Thoracic aorta (tissue), 2 donors: ENCODE measurements around the gene SARDH. TPM values are rescaled to one million over a fixed set of nuclear protein-coding genes. Genes with fewer than 3 reads are reported as not detected.

ENCODE experiments used
- ATAC-seq: fragments of 150-250 bp; one replicate; pipeline ENCODE4 v1.8.0; 2017; ENCODE audit warnings: low read depth; ENCODE audit not compliant: insufficient number of reproducible peaks, low FRiP score
- DNase-seq: peaks from one replicate; pipeline ENCODE4 v3.0.0-alpha.2; 2020; ENCODE audit warnings: low spot score
- H3K27ac ChIP-seq, 2 donors: fragments of 200-600 bp; sonication (generic); 1 replicate in 1 of 2; 2 replicates in 1 of 2; pipeline ENCODE4 v1.5.1; 2016; ENCODE audit warnings: mild to moderate bottlenecking in 2 of 2, moderate library complexity in 2 of 2
- H3K27me3 ChIP-seq: fragments of 200-600 bp; sonication (generic); replicated peaks from 2 replicates; pipeline ENCODE4 v1.6.0; 2016; ENCODE audit warnings: mild to moderate bottlenecking; ENCODE audit not compliant: insufficient read depth
- H3K36me3 ChIP-seq: fragments of 200-600 bp; sonication (generic); one replicate; pipeline ENCODE4 v1.5.1; 2016
- H3K4me1 ChIP-seq, 2 donors: fragments of 200-600 bp; sonication (generic); 1 replicate in 1 of 2; 2 replicates in 1 of 2; pipeline versions ENCODE4 v1.5.1 to v1.6.0; 2016; ENCODE audit warnings: low read depth in 2 of 2, mild to moderate bottlenecking in 1 of 2; ENCODE audit not compliant: control insufficient read depth in 1 of 2
- H3K4me3 ChIP-seq: fragments of 200-600 bp; sonication (generic); 2 replicates; pipeline ENCODE4 v1.5.1; 2016; ENCODE audit warnings: mild to moderate bottlenecking
- H3K9me3 ChIP-seq: fragments of 200-600 bp; sonication (generic); 2 replicates; pipeline ENCODE4 v1.5.1; 2016
- total RNA-seq, 2 donors: library from RNA; depleted of rRNA; stranded (reverse); fragments of >200 nt; gene quantifications; one replicate each; pipeline versions ENCODE4 v1.1.0 to v1.2.3, GENCODE V29; 2016
- TF ChIP-seq, protein P1 (sequence below): fragments of 200-600 bp; sonication (generic); IDR thresholded peaks from one replicate; pipeline ENCODE4 v1.5.1; 2019; ENCODE audit warnings: antibody characterized with exemption

Gene SARDH
- total RNA-seq, 2 donors from 2014 or later, result 1.8 to 4.3 TPM

DNA sequence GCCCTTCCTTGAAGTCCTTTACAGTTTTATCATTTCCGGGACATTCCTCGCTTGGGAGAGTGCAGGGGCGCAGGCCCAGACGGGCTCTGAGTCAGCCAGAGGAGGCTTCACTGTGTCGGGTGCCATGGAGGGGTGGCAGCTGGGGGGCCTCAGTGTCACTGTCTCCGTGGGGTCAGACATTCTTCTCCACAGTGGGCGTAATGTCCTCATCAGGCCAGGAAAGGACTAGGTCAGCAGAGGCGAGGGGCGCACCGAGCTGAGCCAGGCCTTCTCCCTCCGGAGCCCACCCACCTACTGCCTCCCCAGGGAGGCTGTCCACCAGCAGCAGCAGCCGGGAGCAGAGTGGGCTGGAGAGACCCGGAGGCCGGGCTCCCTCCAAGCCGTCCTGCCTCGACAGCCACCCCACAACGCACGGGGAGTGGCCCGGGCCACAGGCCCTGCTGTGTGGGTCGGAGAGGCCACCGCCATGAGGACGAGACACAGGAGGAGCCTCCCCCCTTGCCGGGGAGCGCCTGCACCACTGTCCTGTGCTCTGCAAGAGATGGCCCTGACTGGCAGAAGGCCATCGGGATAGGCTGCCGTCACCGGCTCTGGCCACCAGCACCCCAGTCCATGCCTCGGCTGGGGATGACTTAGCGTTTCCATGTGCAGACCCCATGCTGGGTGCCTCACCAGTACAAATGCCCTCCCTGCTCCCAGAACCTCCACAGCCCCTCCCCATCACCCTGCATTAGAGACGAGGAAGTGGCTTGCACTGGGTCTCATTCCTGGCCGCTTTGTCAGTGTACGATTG, 26.5 kb downstream of the SARDH start:
- ATAC-seq (no peak), DNase-seq (no peak)
- no peaks in the 10 kb centered on the region for H3K36me3 ChIP-seq
- no peak overlapping the region for H3K27ac ChIP-seq
- H3K9me3 ChIP-seq, result no peaks in the 10 kb centered on the region
- no peaks in the 10 kb centered on the region for H3K27me3 ChIP-seq
- H3K4me3 ChIP-seq, result no peak overlapping the region
- H3K4me1 ChIP-seq, result no peaks in the 10 kb centered on the region
- TF ChIP-seq, protein P1, sequence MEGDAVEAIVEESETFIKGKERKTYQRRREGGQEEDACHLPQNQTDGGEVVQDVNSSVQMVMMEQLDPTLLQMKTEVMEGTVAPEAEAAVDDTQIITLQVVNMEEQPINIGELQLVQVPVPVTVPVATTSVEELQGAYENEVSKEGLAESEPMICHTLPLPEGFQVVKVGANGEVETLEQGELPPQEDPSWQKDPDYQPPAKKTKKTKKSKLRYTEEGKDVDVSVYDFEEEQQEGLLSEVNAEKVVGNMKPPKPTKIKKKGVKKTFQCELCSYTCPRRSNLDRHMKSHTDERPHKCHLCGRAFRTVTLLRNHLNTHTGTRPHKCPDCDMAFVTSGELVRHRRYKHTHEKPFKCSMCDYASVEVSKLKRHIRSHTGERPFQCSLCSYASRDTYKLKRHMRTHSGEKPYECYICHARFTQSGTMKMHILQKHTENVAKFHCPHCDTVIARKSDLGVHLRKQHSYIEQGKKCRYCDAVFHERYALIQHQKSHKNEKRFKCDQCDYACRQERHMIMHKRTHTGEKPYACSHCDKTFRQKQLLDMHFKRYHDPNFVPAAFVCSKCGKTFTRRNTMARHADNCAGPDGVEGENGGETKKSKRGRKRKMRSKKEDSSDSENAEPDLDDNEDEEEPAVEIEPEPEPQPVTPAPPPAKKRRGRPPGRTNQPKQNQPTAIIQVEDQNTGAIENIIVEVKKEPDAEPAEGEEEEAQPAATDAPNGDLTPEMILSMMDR, result no peak

DNA sequence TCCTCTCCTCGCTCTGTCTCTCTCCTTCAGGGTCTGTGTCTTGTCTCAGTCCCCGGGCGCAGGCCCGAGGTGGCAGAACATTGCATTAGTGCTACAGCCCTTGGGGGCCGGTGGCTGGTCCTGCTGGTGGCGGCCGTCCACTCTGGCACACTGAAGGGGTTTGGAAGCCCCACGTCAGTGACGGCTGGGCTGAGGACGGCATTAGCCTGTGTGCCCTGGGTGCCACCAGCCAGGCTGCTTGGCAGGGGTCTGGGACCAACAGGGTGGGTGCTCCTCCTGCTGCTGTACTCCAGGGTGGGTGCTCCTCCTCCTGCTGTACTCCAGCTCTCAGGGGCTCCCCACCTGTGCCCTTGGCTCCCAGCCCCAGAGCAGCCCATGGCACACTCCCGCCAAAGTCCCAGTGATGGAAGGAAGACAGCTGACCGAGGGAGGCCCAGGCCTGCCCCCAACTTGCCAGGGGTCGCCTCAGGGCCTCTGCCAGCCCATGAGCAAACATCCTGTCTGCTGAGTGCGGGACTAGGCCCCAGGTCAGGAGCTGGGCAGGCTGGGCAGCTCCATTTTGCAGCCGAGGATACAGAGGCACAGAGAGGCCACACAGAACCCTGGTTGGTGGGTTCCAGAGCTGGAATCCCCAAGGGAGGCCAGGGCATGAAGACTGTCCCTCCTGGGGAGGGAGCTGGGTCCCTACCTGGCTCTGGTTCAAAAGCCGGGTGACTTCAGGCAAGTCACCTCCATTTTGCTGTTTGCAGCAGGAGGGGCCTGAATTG, 27.3 kb downstream of the SARDH start:
- H3K4me1 ChIP-seq, result no peaks in the 10 kb centered on the region
- no peak for DNase-seq
- no peaks in the 10 kb centered on the region for H3K9me3 ChIP-seq
- no peak overlapping the region for H3K27ac ChIP-seq
- no peak for ATAC-seq
- TF ChIP-seq, protein P1, result no peak
- no peaks in the 10 kb centered on the region for H3K36me3 ChIP-seq
- H3K27me3 ChIP-seq, result no peaks in the 10 kb centered on the region
- H3K4me3 ChIP-seq, result no peak overlapping the region

DNA sequence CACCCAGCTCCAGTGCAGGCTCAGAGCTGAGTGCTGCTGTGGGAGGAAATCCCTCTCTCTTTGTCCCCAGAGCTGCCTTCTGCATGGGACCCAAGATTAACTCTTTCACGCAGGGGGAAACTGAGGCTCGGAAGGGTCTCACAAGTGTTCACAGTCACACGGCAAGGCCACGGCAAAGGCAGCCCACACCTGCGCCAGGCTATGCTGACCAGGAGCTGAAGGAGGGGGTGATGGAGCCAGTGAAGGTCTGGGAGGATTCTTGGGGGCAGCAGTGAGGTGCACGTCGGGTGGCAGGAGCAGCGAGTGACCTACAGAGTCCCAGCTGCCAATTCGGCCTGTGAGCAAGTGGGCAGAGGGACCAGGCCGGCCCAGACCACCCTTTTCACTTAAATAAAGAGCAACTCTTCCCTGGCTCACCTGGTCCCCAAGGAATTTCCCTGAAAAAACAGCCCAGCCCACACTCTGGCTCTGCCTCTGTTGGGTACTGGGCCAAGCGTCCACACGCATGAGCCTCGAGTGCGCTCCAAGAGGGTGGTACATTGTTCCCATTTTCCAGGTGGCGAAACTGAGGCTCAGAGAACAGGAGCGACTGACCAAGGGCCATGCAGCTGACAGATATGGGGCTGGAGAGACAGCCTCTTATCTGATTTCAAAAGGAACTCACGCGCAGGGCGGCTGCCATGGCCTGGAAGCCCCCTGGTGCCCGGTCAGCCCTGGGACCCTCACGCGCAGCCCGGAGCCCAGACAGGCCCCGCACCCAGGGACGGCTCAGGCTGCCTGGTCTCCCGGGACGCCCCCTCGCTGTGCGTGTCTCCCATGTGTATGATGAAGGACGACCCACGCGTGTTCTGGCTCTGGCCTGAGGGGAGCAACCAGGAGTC, 28.2 kb downstream of the SARDH start:
- no peak for DNase-seq
- ATAC-seq, result no peak
- no peaks in the 10 kb centered on the region for H3K9me3 ChIP-seq
- TF ChIP-seq, protein P1, result no peak
- H3K27me3 ChIP-seq, result no peaks in the 10 kb centered on the region
- no peak overlapping the region for H3K4me3 ChIP-seq
- no peaks in the 10 kb centered on the region for H3K4me1 ChIP-seq
- H3K36me3 ChIP-seq, result no peaks in the 10 kb centered on the region
- H3K27ac ChIP-seq, result no peak overlapping the region

DNA sequence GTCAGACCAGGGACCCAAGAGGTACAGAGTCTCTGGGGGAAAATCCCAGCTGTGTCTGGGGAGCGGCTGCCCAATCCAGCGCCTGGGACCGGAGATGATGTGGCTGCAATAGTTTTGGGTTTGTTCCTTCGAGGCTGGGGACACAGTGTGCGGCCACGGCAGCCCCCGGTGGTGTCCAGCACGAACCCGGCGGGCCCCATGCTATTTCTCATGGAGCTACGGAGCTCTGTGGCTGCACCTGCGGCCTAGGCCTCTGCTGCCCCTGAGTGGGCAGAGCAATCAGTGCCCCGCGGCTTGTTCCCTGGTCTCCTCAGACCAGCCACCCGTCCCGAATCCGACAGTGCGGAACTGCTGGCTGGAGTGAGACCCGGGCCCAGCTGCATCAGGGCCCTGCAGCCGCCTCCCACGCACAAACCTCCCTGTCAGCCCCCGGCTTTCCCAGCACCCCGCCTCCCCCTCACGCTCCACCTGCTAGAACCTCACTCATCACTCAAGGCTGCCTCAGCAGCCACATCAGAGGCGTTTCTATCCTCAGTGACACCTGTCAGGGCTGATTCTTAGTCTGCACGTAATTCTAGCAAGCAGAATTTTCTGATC, 29.0 kb downstream of the SARDH start:
- Histone ChIP-seq H3K27ac (no peak overlapping the region), H3K36me3 (no peaks in the 10 kb centered on the region), H3K4me1 (no peaks in the 10 kb centered on the region), H3K27me3 (no peaks in the 10 kb centered on the region), H3K9me3 (no peaks in the 10 kb centered on the region), H3K4me3 (no peak overlapping the region)
- no peak for ATAC-seq
- TF ChIP-seq, protein P1, result no peak
- no peak for DNase-seq
